Measurements from ENCODE around the gene BMI1.
A peak's percentile ranks its signal among the peaks of the same experiment; 100 is the strongest.
"Not testable (repeated sequence)": the region's sequence is repeated elsewhere in the genome, so short reads cannot be mapped to it uniquely, and the experiment has no call there.

The BMI1 gene

GRCh38 chr10:22338185-22338900 is 17.4 kb downstream of the BMI1 start:
- DNase-seq (ENCODE audit: insufficient read length, low spot score) (no peak), FAIRE-seq (no peak)

DNA sequence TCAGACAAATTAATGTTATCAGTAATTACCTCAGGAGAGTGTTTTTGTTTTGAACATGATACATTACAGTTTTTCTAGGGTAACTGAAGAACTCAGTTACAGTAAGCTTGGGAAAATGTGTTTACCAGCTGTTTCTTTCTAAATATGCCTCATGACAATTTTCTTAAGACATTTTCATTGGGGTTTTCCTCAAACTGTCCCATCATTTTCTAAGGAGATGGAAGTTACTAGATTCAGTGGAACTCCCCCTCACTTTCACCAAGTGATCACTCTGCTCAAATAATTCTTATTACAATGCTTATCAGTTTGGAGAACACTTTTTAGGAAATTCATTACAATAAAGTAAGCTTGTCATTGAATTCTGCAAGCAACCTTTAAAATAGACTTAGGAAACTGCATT is 18.0 kb downstream of the BMI1 start:
- DNase-seq (ENCODE audit: insufficient read length, low spot score) (no peak), FAIRE-seq (no peak)

GRCh38 chr10:22339761-22340328 is 18.9 kb downstream of the BMI1 start:
- DNase-seq (ENCODE audit: insufficient read length, low spot score) (no peak), FAIRE-seq (no peak)

- peak; percentile 64 for DNase-seq (ENCODE audit: insufficient read length, low spot score)
- no peak for FAIRE-seq
Observed at GRCh38 chr10:22340329-22341189, 19.7 kb downstream of the BMI1 start.

- FAIRE-seq (no peak), DNase-seq (ENCODE audit: insufficient read length, low spot score) (no peak)
Observed at GRCh38 chr10:22341190-22341925, 20.5 kb downstream of the BMI1 start.

GRCh38 chr10:22341926-22342196 is 21.0 kb downstream of the BMI1 start:
- no peak for FAIRE-seq
- no peak for DNase-seq (ENCODE audit: insufficient read length, low spot score)

DNA sequence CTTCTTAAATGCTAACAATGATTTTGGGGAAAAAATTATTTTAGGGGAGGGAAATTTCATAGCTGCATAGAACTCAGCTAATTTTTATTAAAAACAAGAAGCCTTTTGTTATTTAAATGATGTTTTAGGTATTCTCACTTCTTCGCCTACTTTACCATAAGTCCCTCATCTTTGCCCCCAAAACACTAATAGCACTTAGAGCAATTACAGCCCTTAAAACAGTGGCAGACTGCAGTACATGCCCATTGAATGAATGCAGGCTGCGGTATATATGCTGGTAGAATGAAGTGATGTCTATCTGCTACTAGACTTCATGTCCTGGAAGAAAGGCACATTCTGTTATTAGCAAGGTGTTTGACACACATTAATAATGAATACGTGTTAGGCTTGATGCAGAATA is 21.5 kb downstream of the BMI1 start:
- DNase-seq (ENCODE audit: insufficient read length, low spot score) (no peak), FAIRE-seq (no peak)

GRCh38 chr10:22343731-22344130 is 22.8 kb downstream of the BMI1 start:
- no peak for FAIRE-seq
- no peak for DNase-seq (ENCODE audit: insufficient read length, low spot score)

GRCh38 chr10:22344249-22344648 is 23.4 kb downstream of the BMI1 start:
- no peak for FAIRE-seq
- no peak for DNase-seq (ENCODE audit: insufficient read length, low spot score)

GRCh38 chr10:22344781-22345300 is 23.9 kb downstream of the BMI1 start:
- DNase-seq (ENCODE audit: insufficient read length, low spot score), result no peak
- no peak for FAIRE-seq

GRCh38 chr10:22345301-22346095 is 24.6 kb downstream of the BMI1 start, which contains the start of gene SPAG6:
Gene SPAG6, plus strand, starts transcription at chr10:22345496. Its CDS starts 116 bp downstream, at chr10:22345612.
- DNase-seq (ENCODE audit: insufficient read length, low spot score) (no peak), FAIRE-seq (no peak)

DNA sequence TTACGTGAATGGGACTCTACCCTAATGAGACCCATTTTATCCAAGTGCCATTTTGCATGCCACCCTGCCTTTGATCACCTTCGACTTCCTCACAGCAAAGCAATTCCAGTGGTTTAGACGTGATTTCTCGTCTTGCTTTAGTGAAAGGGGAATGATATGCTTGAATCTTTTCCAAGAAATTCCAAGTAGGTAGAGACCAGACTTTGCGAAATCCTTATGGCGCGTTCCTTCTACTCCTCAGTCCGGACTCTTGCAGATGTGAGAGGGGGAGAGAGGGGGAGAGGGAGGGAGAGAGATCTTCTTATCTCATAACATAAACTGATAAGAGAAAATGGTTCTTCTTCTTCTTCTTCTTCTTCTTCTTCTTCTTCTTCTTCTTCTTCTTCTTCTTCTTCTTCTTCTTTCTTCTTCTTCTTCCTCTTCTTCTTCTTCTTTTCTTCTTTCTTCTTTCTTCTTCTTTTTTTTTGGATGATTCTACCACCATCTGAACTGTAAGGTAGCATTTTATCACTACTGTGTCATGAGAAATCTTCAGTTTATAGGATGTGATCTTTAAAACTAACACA is 25.3 kb downstream of the BMI1 start:
- FAIRE-seq, result no peak
- no peak for DNase-seq (ENCODE audit: insufficient read length, low spot score)

GRCh38 chr10:22349755-22350154 is 28.9 kb downstream of the BMI1 start:
- DNase-seq (ENCODE audit: insufficient read length, low spot score) (no peak), FAIRE-seq (no peak)

DNA sequence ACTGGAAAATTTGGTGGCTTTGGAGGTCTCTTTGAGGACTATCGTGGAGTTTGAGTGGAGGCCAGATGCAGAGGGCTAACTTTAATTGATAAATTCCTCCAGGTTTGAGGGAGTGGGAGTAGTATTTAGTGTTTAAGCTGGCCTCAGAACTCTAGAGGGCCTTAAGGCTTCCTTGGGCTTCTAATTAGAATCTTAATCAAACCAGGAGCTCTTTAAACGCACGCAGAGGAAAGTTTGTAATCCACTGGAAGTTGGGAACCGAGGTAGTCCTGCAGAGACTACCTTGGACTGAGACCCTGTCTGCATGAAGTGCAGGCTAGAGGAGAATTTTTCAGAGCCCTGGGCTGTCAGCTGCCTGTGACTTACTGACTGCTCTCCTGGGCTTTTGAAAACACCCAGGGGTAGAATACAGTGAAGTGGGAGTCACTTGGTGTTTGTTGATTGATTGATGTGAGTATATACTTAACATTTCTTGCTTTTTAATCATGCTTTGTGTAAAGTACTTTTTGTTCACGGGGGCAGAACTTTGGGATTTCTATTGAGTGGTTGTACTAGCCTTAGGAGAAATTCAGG is 30.3 kb downstream of the BMI1 start:
- no peak for DNase-seq (ENCODE audit: insufficient read length, low spot score)
- no peak for FAIRE-seq

DNA sequence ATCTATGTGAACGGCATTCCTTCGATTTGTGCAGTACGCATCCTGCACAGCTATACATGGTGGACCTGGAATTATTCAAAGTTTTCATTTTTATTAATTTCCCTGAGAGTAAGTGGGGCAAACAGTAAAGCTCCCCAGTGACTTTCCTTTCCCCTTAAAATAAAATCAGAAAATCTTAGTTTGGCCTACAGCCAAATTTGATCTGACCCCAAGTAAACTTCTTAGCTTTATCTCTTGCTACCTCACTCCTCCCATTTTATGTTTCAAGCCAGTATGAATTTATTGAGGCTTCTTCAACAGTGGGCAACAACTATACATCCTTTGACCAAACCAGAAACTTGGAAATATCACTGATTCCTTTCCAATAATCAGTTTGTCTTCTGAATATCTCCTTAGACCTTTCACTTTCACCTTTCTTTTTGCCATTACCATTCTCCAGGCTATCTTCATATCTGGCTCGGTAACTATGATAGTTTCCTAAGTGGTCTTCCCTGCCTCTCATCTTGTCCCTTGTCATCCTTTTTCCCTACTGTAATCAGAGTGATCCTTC is 35.5 kb downstream of the BMI1 start:
- DNase-seq (ENCODE audit: insufficient read length, low spot score), result no peak
- no peak for FAIRE-seq

- not testable (repeated sequence) for DNase-seq (ENCODE audit: insufficient read length, low spot score); FAIRE-seq
Observed at GRCh38 chr10:22357770-22358169, 36.9 kb downstream of the BMI1 start.

DNA sequence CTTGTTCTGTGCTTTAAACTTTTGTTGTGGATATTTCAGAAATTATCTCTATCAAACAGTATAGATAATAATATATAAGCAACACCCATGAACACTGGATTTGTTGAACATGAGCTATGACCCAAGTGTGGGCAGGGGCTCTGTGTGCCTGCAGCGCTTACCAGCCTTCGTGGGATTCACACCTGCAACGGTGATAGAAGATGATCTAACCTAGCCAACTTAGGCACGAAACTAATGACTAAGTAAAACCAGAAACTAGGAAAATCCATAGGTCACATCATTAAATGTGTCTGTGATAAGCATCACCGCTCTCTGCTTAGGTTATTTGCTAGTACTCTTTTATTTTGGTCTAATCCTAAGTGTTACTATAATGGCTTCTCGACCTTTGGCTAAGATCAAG is 42.4 kb downstream of the BMI1 start:
- FAIRE-seq, result no peak
- no peak for DNase-seq (ENCODE audit: insufficient read length, low spot score)

GRCh38 chr10:22364407-22365140 is 43.7 kb downstream of the BMI1 start:
- DNase-seq (ENCODE audit: insufficient read length, low spot score), result no peak
- no peak for FAIRE-seq

DNA sequence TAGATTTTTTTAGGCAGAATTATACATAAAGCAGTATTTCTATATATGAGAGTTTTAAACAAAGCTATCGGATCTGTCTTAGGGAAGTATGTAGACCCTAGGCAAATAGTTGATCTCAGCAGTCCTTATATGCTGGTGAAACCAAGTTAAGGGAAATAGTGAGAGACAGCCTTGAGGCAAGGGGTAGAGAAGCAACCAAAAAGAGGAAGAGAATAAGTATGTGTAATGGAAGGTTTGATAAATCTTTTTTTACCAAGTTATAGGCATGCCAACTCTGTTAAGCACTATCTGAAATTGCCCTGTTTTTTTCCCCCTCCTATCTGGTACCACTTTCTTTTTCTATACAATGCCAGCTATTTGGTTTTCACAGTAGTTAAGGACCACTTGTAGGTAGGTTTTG is 44.3 kb downstream of the BMI1 start:
- DNase-seq (ENCODE audit: insufficient read length, low spot score) (no peak), FAIRE-seq (no peak)

All from HTR-8/SVneo (cell line).